ENCODE data around the gene ATP1A4. TPM values are rescaled to one million over a fixed set of nuclear protein-coding genes. Genes with fewer than 3 reads are reported as not detected.

Gene ATP1A4
- polyA plus RNA-seq, 3 donors: 1.00 to 16.0 TPM; not detected in 1

DNA sequence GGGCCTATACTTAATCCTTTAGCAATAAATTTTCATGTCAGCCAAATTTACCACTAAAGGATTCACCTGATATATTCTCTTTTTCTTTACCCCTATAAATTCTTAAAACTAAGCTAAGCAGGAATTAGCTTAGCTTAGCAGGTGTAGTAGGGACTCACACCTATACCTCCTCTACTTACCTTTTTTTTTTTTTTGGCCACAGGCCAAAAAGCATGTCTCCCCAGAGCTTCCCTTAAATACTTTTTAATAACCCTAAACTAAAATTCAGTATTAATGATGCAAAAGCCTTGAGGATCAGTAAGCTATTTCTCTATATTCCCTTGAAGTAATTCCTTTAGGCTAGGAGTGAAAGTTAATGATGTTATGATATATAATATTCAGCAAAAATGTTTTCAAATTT lies 77.0 kb downstream of the ATP1A4 start:
- TF ChIP-seq, protein P1, sequence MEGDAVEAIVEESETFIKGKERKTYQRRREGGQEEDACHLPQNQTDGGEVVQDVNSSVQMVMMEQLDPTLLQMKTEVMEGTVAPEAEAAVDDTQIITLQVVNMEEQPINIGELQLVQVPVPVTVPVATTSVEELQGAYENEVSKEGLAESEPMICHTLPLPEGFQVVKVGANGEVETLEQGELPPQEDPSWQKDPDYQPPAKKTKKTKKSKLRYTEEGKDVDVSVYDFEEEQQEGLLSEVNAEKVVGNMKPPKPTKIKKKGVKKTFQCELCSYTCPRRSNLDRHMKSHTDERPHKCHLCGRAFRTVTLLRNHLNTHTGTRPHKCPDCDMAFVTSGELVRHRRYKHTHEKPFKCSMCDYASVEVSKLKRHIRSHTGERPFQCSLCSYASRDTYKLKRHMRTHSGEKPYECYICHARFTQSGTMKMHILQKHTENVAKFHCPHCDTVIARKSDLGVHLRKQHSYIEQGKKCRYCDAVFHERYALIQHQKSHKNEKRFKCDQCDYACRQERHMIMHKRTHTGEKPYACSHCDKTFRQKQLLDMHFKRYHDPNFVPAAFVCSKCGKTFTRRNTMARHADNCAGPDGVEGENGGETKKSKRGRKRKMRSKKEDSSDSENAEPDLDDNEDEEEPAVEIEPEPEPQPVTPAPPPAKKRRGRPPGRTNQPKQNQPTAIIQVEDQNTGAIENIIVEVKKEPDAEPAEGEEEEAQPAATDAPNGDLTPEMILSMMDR (IDR thresholded peaks at IDR 0.05): no peak
- Mint-ChIP-seq H3K27me3 (ENCODE audit: low read depth in 3 of 3) (no peaks in the 10 kb centered on the region), H3K4me1 (no peaks in the 10 kb centered on the region), H3K36me3 (peaks cover 55 to 70% of the 10 kb centered on the region in 2 donors), H3K4me3 (no peak overlapping the region), H3K27ac (no peak overlapping the region), H3K9me3 (no peaks in the 10 kb centered on the region)
- Histone ChIP-seq H2AFZ (ENCODE audit: insufficient read depth, low read depth, low read length, poor library complexity, severe bottlenecking) (no peak overlapping the region), H3K4me1 (ENCODE audit: control insufficient read depth in 1 of 2, insufficient read depth in 2 of 2, low read length in 2 of 2) (no peaks in the 10 kb centered on the region), H3K27me3 (ENCODE audit: control insufficient read depth in 2 of 2, insufficient read depth in 2 of 2, low read length in 2 of 2) (no peaks in the 10 kb centered on the region), H3K9ac (ENCODE audit: insufficient read depth, low read length, poor library complexity, severe bottlenecking) (no peak overlapping the region), H4K20me1 (ENCODE audit: insufficient read depth, low read length) (peaks cover 3% of the 10 kb centered on the region), H3K4me3 (replicated peaks in 1 of 3; ENCODE audit: low read depth in 2 of 3, low read length in 3 of 3) (no peak overlapping the region), H3K4me2 (replicated peaks; ENCODE audit: extremely low read depth, low read length, poor library complexity, severe bottlenecking) (no peak overlapping the region), H3K27ac (ENCODE audit: low read depth in 1 of 2, low read length in 2 of 2) (no peak overlapping the region), H3K9me3 (replicated peaks in 1 of 2; ENCODE audit: control insufficient read depth in 1 of 2, insufficient read depth in 1 of 2, low read length in 2 of 2) (no peaks in the 10 kb centered on the region), H3K79me2 (ENCODE audit: insufficient read depth, low read length) (no peaks in the 10 kb centered on the region), H3K36me3 (replicated peaks in 1 of 2; ENCODE audit: control insufficient read depth in 1 of 2, insufficient read depth in 2 of 2, low read length in 2 of 2) (peaks cover 96 to 100% of the 10 kb centered on the region in 2 donors)
- no peak for DNase-seq
- intact Hi-C loops (cut with micrococcal nuclease): no loop called here

DNA sequence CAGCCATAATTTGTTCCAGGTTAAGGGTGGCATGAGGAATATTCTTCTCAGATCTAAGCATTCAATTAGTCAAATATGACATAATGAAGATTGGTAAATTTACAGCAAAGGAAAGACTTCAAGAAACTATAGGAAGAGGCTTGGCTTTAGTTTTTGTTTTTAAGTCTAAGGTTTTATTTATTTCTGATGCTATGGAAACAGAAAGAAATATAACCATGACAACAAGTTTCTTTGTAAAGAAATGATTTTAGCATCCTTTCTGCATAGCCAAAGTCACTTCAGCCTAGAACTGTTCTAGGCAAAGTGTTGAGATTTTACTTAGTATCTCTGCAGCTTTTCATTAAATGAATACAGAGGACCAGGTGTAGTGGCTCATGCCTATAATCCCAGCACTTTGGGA lies 81.5 kb downstream of the ATP1A4 start:
- no peaks in the 10 kb centered on the region for H3K4me1 Mint-ChIP-seq
- no peak overlapping the region for H3K9ac ChIP-seq (ENCODE audit: insufficient read depth, low read length, poor library complexity, severe bottlenecking)
- TF ChIP-seq, protein P1 (IDR thresholded peaks at IDR 0.05): no peak
- H2AFZ ChIP-seq (ENCODE audit: insufficient read depth, low read depth, low read length, poor library complexity, severe bottlenecking): no peak overlapping the region
- no peak overlapping the region for H3K4me3 ChIP-seq (replicated peaks in 1 of 3; ENCODE audit: low read depth in 2 of 3, low read length in 3 of 3)
- intact Hi-C loops (cut with micrococcal nuclease): no loop called here
- no peaks in the 10 kb centered on the region for H3K9me3 ChIP-seq (replicated peaks in 1 of 2; ENCODE audit: control insufficient read depth in 1 of 2, insufficient read depth in 1 of 2, low read length in 2 of 2)
- no peak overlapping the region for H3K4me3 Mint-ChIP-seq
- H3K36me3 Mint-ChIP-seq: peaks cover 81 to 97% of the 10 kb centered on the region in 2 donors
- peaks cover 93 to 100% of the 10 kb centered on the region in 2 donors for H3K36me3 ChIP-seq (replicated peaks in 1 of 2; ENCODE audit: control insufficient read depth in 1 of 2, insufficient read depth in 2 of 2, low read length in 2 of 2)
- no peak for DNase-seq
- H3K79me2 ChIP-seq (ENCODE audit: insufficient read depth, low read length): no peaks in the 10 kb centered on the region
- no peak overlapping the region for H3K27ac ChIP-seq (ENCODE audit: low read depth in 1 of 2, low read length in 2 of 2)
- H3K4me1 ChIP-seq (ENCODE audit: control insufficient read depth in 1 of 2, insufficient read depth in 2 of 2, low read length in 2 of 2): no peaks in the 10 kb centered on the region
- no peaks in the 10 kb centered on the region for H3K27me3 Mint-ChIP-seq (ENCODE audit: low read depth in 3 of 3)
- no peaks in the 10 kb centered on the region for H3K27me3 ChIP-seq (ENCODE audit: control insufficient read depth in 2 of 2, insufficient read depth in 2 of 2, low read length in 2 of 2)
- peaks cover 5% of the 10 kb centered on the region for H4K20me1 ChIP-seq (ENCODE audit: insufficient read depth, low read length)
- H3K27ac Mint-ChIP-seq: peak overlapping the region in 2 of 7 donors; percentile 25 to 45
- H3K9me3 Mint-ChIP-seq: no peaks in the 10 kb centered on the region
- H3K4me2 ChIP-seq (replicated peaks; ENCODE audit: extremely low read depth, low read length, poor library complexity, severe bottlenecking): no peak overlapping the region

Other genes with a start within 250 kb of the ATP1A4 start
- gene TAGLN2, start 226.1 kb upstream of the ATP1A4 start, polyA plus RNA-seq: 1,000 to 10,000 TPM in 1 of 3 donors, 100 to 1,000 TPM in 2; 658 to 1,259 (median 918) TPM
- under 1 TPM in 1 of 3 donors, not detected in 2; 0.04 TPM for gene IGSF9, start 206.0 kb upstream of the ATP1A4 start, polyA plus RNA-seq
- gene SLAMF9, start 197.4 kb upstream of the ATP1A4 start, polyA plus RNA-seq: under 1 TPM in 1 of 3 donors, not detected in 2; 0.17 TPM
- 1 to 10 TPM; 3.7 to 4.2 (median 4.0) TPM for gene PIGM, start 119.6 kb upstream of the ATP1A4 start, polyA plus RNA-seq
- gene KCNJ10, start 81.4 kb upstream of the ATP1A4 start, polyA plus RNA-seq: under 1 TPM in 1 of 3 donors, not detected in 2; 0.23 TPM
- not detected for gene KCNJ9, start 70.1 kb upstream of the ATP1A4 start, polyA plus RNA-seq
- gene IGSF8, start 53.0 kb upstream of the ATP1A4 start, polyA plus RNA-seq: 10 to 100 TPM in 2 of 3 donors, 1 to 10 TPM in 1; 9.6 to 23.9 (median 10.8) TPM
- under 1 TPM in 1 of 3 donors, not detected in 2; 0.03 TPM for gene ATP1A2, start 35.8 kb upstream of the ATP1A4 start, polyA plus RNA-seq
- 10 to 100 TPM in 1 of 3 donors, under 1 TPM in 1, not detected in 1; 0.09 to 11.1 TPM for gene CASQ1, start 39.0 kb downstream of the ATP1A4 start, polyA plus RNA-seq
- gene PEA15, start 53.8 kb downstream of the ATP1A4 start, polyA plus RNA-seq: 100 to 1,000 TPM in 1 of 3 donors, 10 to 100 TPM in 2; 23.6 to 163 (median 38.1) TPM
- gene DCAF8, start 110.9 kb downstream of the ATP1A4 start, polyA plus RNA-seq: 100 to 1,000 TPM in 1 of 3 donors, 10 to 100 TPM in 2; 35.5 to 205 (median 44.6) TPM
- 10 to 100 TPM; 17.4 to 38.2 (median 37.4) TPM for gene PEX19, start 133.5 kb downstream of the ATP1A4 start, polyA plus RNA-seq
- 100 to 1,000 TPM in 2 of 3 donors, 10 to 100 TPM in 1; 76.7 to 199 (median 195) TPM for gene COPA, start 191.6 kb downstream of the ATP1A4 start, polyA plus RNA-seq
- gene NCSTN, start 191.8 kb downstream of the ATP1A4 start, polyA plus RNA-seq: 100 to 1,000 TPM; 125 to 238 (median 145) TPM
- 1 to 10 TPM in 1 of 3 donors, not detected in 2; 1.0 TPM for gene NHLH1, start 215.5 kb downstream of the ATP1A4 start, polyA plus RNA-seq
- under 1 TPM in 1 of 3 donors, not detected in 2; 0.01 TPM for gene VANGL2, start 249.0 kb downstream of the ATP1A4 start, polyA plus RNA-seq